Neutrophil (primary cell): Measurements from ENCODE around the gene FOXL3.

ENCODE experiments used
- H3K27ac ChIP-seq: fragments of 200-600 bp; sonication (generic); 2 replicates; pipeline ENCODE4 v1.5.1; 2016; ENCODE audit warnings: mild to moderate bottlenecking, moderate library complexity
- H3K27me3 ChIP-seq: fragments of 200-600 bp; sonication (generic); 2 replicates; pipeline ENCODE4 v1.6.0; 2016; ENCODE audit warnings: mild to moderate bottlenecking
- H3K36me3 ChIP-seq: fragments of 200-600 bp; sonication (generic); 2 replicates; pipeline ENCODE4 v1.5.1; 2017
- H3K4me1 ChIP-seq, 2 experiments: fragments of 200-600 bp in 1 of 2; sonication (generic) in 1 of 2; 1 replicate in 1 of 2; 2 replicates in 1 of 2; pipeline versions ENCODE4 v1.5.1 to v1.6.1; 2013 to 2016; ENCODE audit warnings: low read depth in 1 of 2, low read length in 1 of 2, mild to moderate bottlenecking in 1 of 2, moderate library complexity in 1 of 2; ENCODE audit not compliant: control insufficient read depth in 1 of 2, insufficient read depth in 1 of 2
- H3K4me3 ChIP-seq, 2 experiments: fragments of 200-600 bp in 1 of 2; sonication (generic) in 1 of 2; 1 replicate in 1 of 2; 2 replicates in 1 of 2; pipeline ENCODE4 v1.5.1; 2013 to 2016; ENCODE audit warnings: low read depth in 1 of 2, low read length in 1 of 2, mild to moderate bottlenecking in 1 of 2, moderate library complexity in 1 of 2
- H3K9me3 ChIP-seq: fragments of 200-600 bp; sonication (generic); 2 replicates; pipeline ENCODE4 v1.5.1; 2016
- CTCF ChIP-seq: fragments of 200-600 bp; sonication (generic); IDR thresholded peaks from 2 replicates; pipeline ENCODE4 v1.5.1; 2016; ENCODE audit warnings: antibody characterized with exemption

The FOXL3 gene

DNA sequence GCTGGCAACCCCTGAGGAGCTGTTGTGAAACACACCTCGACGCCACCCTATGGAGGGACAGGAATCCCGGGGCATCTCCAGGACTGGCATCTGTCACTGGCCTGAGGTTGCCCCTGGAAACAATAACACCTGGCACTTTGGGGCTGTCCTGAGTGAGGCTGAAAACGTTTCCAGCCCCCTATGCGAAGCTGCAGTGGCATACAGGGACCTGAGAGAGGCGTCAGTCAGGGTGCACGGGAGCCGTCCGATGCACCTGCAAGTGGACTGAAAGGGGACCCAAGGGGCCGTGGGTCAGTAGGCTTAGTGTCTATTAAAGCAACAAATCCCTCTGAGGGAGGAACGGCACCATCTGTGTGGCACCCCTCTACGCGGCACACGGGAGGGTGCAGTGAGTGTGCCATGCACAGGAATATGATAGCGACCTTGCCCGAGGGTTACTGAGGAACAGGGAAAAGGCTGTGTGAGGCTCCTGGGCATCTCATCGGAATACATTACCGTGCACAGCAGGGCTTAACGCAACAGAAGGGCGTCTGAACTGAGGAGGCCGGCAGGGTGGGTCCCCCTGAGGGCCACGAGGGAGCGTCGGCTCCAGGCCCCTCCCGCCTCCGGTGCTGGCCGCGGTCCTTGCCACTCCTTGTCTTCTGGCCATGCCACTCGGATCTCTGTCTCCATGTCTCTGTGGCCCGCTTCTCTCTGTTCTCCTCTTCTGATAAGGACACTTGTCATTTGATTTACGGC is 50.4 kb downstream of the FOXL3 start:
- H3K4me1 ChIP-seq = no peaks in the 10 kb centered on the region
- no peak for TF ChIP-seq CTCF
- H3K9me3 ChIP-seq = no peaks in the 10 kb centered on the region
- H3K27me3 ChIP-seq = no peaks in the 10 kb centered on the region
- H3K4me3 ChIP-seq = no peak overlapping the region
- H3K27ac ChIP-seq = no peak overlapping the region
- no peaks in the 10 kb centered on the region for H3K36me3 ChIP-seq
